HL-60/S4 treated with retinoic acid at 250 ng/mL for 4 days and 3 days (cell line): ENCODE results near the gene SYNPO.

Source experiments
- in situ Hi-C: fragments of 300-500 bp; cut with MboI; formaldehyde crosslinking; loops from 2 replicates; pipeline ENCODE4 v1.7.0; 2022; ENCODE audit warnings: low sequenced_read_pairs

SYNPO gene

DNA sequence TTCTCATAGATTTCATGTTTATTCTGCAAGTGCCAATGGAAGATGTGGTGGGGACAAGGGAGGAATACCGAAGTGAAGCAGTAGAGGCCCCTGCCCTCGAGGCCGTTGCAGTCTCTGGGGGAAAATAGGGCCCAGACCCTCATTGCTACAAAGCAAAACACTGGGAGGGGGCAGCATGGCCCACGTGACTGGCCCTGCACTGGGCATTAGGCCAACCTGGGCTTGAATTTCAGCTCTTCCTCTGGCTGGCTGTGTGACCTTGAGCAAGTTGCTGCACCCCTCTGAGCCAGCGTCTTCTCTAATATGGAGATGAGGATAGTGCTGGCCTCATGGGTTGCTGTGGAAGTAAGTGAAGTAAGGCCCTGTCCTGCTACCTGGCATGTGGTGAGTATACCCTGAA, 709 bp upstream of the SYNPO start:
- in situ Hi-C loops, result no loop called here

- in situ Hi-C loops, result no loop called here
Measured at GRCh38 chr5:150641006-150641570, 628 bp downstream of the SYNPO start.

- in situ Hi-C loops, result no loop called here
Measured at GRCh38 chr5:150641824-150642566, 1.5 kb downstream of the SYNPO start.

DNA sequence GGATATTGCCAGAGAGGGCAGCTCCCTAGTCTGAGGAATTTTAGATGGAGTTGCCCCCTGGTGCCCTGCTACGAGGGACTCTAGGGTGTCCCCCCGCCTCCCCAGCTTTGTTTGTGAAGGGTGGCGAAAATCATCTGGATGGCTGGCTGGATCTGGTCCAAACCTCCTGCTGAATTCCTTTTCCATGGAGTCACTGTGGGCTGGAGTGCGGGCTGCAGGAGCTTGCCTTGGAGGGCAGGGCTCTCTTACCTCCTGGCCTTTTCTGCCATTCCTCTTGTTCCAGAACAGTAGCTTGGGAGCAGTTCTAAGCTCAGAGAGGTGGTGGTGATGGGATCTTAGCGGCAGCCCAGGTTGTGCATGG, 2.1 kb downstream of the SYNPO start:
- in situ Hi-C loops, result no loop called here

- in situ Hi-C loops, result no loop called here
Measured at GRCh38 chr5:150642991-150643710, 2.7 kb downstream of the SYNPO start.

DNA sequence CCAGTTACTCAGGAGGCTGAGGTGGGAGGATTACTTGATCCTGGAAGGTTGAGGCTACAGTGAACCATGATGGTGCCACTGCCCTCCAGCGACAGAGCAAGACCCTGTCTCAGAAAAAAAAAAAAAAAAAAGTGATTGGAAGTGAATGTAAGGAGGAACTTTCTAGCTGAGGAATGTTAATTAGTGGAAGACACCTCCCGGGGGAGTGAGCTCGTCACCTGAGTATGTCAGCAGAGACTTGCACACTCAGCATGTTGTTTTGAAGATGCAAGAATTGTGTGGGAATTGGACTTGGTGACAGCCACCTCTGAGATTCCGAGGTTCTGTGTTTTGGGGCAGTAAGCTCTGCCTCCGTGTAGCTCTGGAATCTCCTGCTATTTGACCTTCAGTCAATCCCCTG, 3.6 kb downstream of the SYNPO start:
- in situ Hi-C loops, result no loop called here

DNA sequence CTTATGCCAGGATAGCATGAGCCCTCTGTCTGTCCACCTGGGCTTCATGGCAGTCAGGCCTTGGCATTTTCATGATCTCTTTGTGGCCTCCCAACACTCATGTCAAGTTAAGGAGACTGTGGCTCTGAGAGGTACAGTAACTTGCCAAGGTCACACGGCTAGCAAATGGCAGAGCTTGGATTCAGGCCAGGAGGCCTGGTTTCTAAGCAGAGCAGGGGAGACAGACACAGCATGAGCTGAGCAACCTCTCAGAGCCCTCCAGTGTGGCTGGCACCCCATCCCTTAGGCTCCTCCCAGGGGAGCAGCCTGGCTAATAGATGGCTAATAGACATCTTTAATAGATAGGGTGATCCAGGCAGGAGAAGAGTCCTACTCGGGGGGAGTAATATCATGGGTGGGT, 4.1 kb downstream of the SYNPO start:
- in situ Hi-C loops, result no loop called here

- in situ Hi-C loops, result no loop called here
Measured at GRCh38 chr5:150645070-150645700, 4.7 kb downstream of the SYNPO start.

- in situ Hi-C loops, result no loop called here
Measured at GRCh38 chr5:150647275-150648251, 7.1 kb downstream of the SYNPO start.

GRCh38 chr5:150648294-150649107, 8.0 kb downstream of the SYNPO start:
- in situ Hi-C loops, result no loop called here

- in situ Hi-C loops, result no loop called here
Measured at GRCh38 chr5:150649108-150650020, 8.9 kb downstream of the SYNPO start.

- in situ Hi-C loops, result no loop called here
Measured at GRCh38 chr5:150650021-150651006, 9.9 kb downstream of the SYNPO start.

DNA sequence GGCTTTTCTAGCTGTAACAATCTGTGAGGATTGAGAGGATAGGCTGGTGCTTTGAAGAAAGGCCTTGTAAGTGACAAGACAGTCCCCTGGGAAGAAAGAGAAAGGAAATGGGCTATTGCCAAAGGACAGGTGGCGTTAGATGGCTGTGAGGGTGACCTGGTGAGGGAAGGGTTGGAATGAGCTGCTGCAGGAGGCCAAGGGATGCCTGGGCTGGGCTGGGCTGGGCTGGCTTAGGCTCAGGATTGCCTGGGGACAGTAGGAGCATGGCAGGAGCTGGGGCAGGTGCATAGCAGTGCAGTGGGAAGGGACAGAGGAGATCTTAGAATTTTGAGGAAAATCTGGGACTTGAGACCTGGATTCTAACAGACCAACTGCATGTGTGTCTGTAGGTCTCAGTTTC, 10.9 kb downstream of the SYNPO start:
- in situ Hi-C loops, result no loop called here

DNA sequence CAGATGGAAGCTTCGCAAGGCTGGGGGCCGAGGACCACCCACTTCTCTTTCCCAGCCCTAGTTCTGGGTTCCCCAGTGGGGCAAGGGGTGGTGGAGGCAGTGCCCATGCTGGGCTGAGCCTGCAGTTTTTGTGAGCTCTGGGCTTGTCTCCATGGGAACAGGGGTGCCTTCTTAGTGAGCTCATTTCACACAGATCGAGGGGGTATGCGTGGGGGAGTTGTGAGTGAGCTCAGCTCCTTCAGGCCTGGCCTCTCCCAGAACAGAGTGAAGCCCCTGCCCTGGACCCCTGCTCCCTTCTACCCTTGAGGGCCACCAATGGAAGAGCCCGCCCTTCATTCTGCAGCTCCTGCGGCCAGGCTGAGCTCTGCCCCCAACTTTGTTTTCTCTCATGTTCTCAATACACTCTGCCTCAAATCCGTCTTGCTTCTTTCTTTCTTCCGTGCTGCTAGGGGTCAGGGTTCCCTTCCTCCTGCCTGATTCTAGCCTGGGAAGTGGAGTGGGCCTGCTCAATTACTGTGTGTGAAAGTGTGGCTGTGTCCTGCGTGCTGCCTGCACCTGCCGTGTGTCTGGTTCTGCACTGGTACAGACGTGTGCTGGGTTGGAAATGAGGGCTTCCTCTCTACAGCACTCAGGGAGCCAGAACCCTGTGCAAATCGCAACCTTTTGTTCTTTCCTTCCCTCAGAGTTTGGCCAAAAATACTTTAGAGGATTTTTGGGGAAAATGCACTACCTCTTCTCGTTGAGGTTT, 11.6 kb downstream of the SYNPO start:
- in situ Hi-C loops, result no loop called here

- in situ Hi-C loops, result no loop called here
Measured at GRCh38 chr5:150653145-150653761, 12.8 kb downstream of the SYNPO start.

GRCh38 chr5:150653762-150654556, 13.5 kb downstream of the SYNPO start:
- in situ Hi-C loops, result no loop called here
